OCI-LY3 (cell line): ENCODE measurements around the gene HACD2.
"Not testable (repeated sequence)": the region's sequence is repeated elsewhere in the genome, so short reads cannot be mapped to it uniquely, and the experiment has no call there.

Experiments used
- H2AFZ ChIP-seq: fragments of 200-600, 300-600 bp; shearing (Covaris generic); 2 replicates; pipeline ENCODE4 v1.6.0; 2014; ENCODE audit warnings: antibody characterized with exemption, low read depth, low read length
- H3K27ac ChIP-seq: fragments of 200-600, 300-600 bp; sonication (generic); 2 replicates; pipeline ENCODE4 v1.5.1; 2014; ENCODE audit warnings: mild to moderate bottlenecking, low read length, moderate library complexity, mixed read lengths
- H3K27me3 ChIP-seq: fragments of 200-600, 300-600 bp; sonication (generic); 2 replicates; pipeline ENCODE4 v1.6.1; 2014; ENCODE audit warnings: low read depth, low read length, mixed read lengths
- H3K36me3 ChIP-seq: fragments of 200-600, 300-600 bp; sonication (generic); replicated peaks from 2 replicates; pipeline ENCODE3; 2014; ENCODE audit warnings: low read depth, low read length, mixed read lengths
- H3K4me1 ChIP-seq: fragments of 300-600, 200-600 bp; sonication (generic); 2 replicates; pipeline ENCODE4 v1.6.1; 2014; ENCODE audit warnings: low read length, mixed read lengths
- H3K4me2 ChIP-seq: fragments of 200-600, 300-600 bp; sonication (generic); 2 replicates; pipeline ENCODE4 v1.6.1; 2014; ENCODE audit warnings: low read length, mixed read lengths
- H3K4me3 ChIP-seq: fragments of 300-600, 200-600 bp; sonication (generic); 2 replicates; pipeline ENCODE4 v1.5.1; 2014; ENCODE audit warnings: antibody characterized with exemption, mild to moderate bottlenecking, low read length, moderate library complexity
- H3K79me2 ChIP-seq: fragments of 300-600, 200-600 bp; shearing (Covaris generic); 2 replicates; pipeline ENCODE4 v1.6.1; 2014; ENCODE audit warnings: mild to moderate bottlenecking, low read length, mixed read lengths
- H3K9ac ChIP-seq: fragments of 300-600, 200-600 bp; shearing (Covaris generic); 2 replicates; pipeline ENCODE4 v1.6.0; 2014; ENCODE audit warnings: mild to moderate bottlenecking, low read length, moderate library complexity
- H3K9me3 ChIP-seq: fragments of 200-600, 300-600 bp; shearing (Covaris generic); 2 replicates; pipeline ENCODE4 v1.6.1; 2014; ENCODE audit warnings: low read length, mixed read lengths; ENCODE audit not compliant: insufficient read depth
- H4K20me1 ChIP-seq: fragments of 200-600, 300-600 bp; sonication (generic); 2 replicates; pipeline ENCODE4 v1.6.1; 2016; ENCODE audit warnings: low read length, mixed read lengths; ENCODE audit not compliant: insufficient read depth
- EZH2phosphoT487 ChIP-seq: fragments of 200-600 bp; shearing (Covaris generic); IDR thresholded peaks from 2 replicates; pipeline ENCODE4 v1.6.1; 2018; ENCODE audit warnings: antibody characterized with exemption, mixed run types, low read depth
- TF ChIP-seq, protein P1 (sequence below): fragments of 200-600, 300-600 bp; sonication (generic); IDR thresholded peaks from 2 replicates; pipeline ENCODE4 v1.5.1; 2014; ENCODE audit warnings: antibody characterized with exemption, low read length, low read depth

HACD2 gene

DNA sequence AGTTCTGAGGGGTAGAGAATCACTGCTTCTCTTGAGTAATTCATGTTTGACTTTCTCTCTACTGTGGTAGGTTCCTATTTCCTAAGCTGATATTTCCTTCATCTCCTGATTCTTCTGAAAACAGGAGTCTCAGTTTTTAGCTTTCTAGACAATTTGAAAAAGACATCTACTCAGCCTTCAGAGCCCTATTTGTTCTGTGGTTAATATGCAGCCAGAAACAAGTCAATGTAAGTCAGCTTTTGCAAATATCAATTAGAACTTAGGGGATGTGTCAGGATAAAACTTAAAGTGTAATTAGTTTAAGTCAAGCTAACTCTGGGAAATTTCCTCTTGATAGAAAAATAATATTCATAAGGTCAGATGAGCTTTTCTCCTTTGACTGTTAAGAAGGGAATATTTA is 21.7 kb upstream of the HACD2 start:
- Histone ChIP-seq H3K27ac (no peak overlapping the region), H3K4me3 (no peak overlapping the region), H3K9ac (no peak overlapping the region), H3K4me2 (no peak overlapping the region), H3K27me3 (no peaks in the 10 kb centered on the region), H3K4me1 (peaks cover 20% of the 10 kb centered on the region), H3K79me2 (no peaks in the 10 kb centered on the region), H3K36me3 (peaks cover 5% of the 10 kb centered on the region), H2AFZ (no peak overlapping the region), H3K9me3 (no peaks in the 10 kb centered on the region), H4K20me1 (no peaks in the 10 kb centered on the region)
- TF ChIP-seq, protein P1, sequence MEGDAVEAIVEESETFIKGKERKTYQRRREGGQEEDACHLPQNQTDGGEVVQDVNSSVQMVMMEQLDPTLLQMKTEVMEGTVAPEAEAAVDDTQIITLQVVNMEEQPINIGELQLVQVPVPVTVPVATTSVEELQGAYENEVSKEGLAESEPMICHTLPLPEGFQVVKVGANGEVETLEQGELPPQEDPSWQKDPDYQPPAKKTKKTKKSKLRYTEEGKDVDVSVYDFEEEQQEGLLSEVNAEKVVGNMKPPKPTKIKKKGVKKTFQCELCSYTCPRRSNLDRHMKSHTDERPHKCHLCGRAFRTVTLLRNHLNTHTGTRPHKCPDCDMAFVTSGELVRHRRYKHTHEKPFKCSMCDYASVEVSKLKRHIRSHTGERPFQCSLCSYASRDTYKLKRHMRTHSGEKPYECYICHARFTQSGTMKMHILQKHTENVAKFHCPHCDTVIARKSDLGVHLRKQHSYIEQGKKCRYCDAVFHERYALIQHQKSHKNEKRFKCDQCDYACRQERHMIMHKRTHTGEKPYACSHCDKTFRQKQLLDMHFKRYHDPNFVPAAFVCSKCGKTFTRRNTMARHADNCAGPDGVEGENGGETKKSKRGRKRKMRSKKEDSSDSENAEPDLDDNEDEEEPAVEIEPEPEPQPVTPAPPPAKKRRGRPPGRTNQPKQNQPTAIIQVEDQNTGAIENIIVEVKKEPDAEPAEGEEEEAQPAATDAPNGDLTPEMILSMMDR: no peak
- no peak for TF ChIP-seq EZH2phosphoT487

DNA sequence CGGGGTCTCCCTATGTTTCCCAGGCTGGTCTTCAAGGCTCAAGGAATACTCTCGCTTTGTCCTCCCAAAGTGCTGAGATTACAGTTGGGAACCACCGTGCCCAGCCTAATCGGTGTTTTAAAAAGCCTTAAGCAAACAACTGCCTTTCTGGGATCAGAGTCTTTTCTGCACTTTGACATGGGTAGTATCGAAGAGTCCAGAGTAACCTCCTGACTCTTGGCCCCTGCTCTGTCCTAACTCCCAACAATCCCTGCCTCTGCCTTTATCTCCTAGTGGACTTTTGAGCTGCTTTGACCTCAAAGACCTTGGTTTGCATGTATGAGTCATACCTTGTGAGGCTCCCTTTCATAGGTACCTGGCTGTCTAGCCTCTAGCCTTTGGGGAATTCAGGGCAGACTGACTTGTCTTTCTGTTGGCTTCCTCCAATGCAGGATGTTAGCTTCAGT is 21.0 kb upstream of the HACD2 start:
- Histone ChIP-seq H3K4me1 (peaks cover 20% of the 10 kb centered on the region), H3K79me2 (no peaks in the 10 kb centered on the region), H3K27me3 (no peaks in the 10 kb centered on the region), H3K4me3 (no peak overlapping the region), H3K36me3 (peaks cover 2% of the 10 kb centered on the region), H3K27ac (no peak overlapping the region), H3K9me3 (no peaks in the 10 kb centered on the region), H3K9ac (no peak overlapping the region), H4K20me1 (no peaks in the 10 kb centered on the region), H3K4me2 (no peak overlapping the region), H2AFZ (no peak overlapping the region)
- no peak for TF ChIP-seq EZH2phosphoT487
- TF ChIP-seq, protein P1: no peak

DNA sequence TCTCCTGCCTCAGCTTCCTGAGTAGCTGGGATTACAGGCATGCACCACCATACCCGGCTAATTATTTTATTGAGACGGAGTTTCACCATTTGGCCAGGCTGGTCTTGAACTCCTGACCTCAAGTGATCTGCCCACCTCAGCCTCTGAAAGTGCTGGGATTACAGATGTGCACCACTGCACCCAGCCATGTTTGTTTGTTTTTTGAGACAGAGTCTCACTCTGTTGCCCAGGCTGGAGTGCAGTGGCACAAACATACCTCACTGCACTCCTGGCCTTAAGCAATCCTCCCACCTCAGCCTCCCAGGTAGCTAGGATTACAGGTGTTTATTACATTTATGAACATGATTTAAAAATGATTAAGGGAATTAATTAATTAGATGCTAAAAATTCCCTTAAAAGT is 18.3 kb upstream of the HACD2 start:
- not testable (repeated sequence) for H3K4me3 ChIP-seq, H3K36me3 ChIP-seq, H3K4me2 ChIP-seq, H2AFZ ChIP-seq, H3K79me2 ChIP-seq, H3K9ac ChIP-seq, H3K9me3 ChIP-seq, H3K27ac ChIP-seq, H4K20me1 ChIP-seq, H3K27me3 ChIP-seq
- peaks cover 13% of the 10 kb centered on the region for H3K4me1 ChIP-seq

DNA sequence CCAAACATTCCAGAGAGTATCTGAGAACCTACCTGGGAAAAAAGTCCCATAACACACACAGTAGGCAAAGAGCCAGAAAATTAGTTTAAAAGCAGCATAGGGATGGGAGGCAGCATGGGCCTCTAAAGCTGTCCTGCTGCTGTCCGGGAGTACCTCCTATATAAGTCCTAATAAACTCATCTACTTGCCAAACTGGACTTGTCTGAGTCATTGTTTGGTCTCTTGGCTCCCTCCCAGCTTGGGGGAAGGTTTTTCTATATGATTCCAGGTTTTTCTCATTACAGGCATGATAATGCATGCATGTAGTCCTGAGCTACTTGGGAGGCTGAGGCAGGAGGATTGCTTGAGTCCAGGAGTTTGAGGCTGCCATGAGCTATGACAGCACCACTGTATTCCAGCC is 17.5 kb upstream of the HACD2 start:
- H3K27ac ChIP-seq: no peak overlapping the region
- H3K27me3 ChIP-seq: no peaks in the 10 kb centered on the region
- TF ChIP-seq, protein P1: no peak
- TF ChIP-seq EZH2phosphoT487: no peak
- H3K36me3 ChIP-seq: no peaks in the 10 kb centered on the region
- H3K4me1 ChIP-seq: peaks cover 13% of the 10 kb centered on the region
- no peaks in the 10 kb centered on the region for H3K9me3 ChIP-seq
- no peak overlapping the region for H3K4me3 ChIP-seq
- no peak overlapping the region for H2AFZ ChIP-seq
- no peaks in the 10 kb centered on the region for H3K79me2 ChIP-seq
- H3K4me2 ChIP-seq: no peak overlapping the region
- no peaks in the 10 kb centered on the region for H4K20me1 ChIP-seq
- H3K9ac ChIP-seq: no peak overlapping the region

DNA sequence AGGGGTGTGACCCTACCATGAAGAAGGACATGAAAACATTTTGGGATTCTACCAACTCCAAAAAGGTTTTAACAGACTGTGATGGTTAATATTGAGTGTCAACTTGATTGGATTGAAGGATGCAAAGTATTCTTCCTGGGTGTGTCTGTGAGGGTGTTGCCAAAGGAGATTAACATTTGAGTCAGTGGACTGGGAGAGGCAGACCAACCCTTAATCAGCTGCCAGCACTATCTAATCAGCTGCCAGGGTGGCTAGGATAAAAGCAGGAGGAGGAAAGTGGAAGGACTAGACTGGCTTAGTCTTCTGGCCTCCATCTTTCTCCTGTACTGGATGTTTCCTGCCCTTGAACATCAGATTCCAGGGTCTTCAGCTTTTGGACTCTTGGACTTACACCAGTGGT is 16.0 kb upstream of the HACD2 start:
- H3K4me2 ChIP-seq, H2AFZ ChIP-seq, H3K27me3 ChIP-seq: not testable (repeated sequence)

More for the DNA sequence above, 16.0 kb upstream of the HACD2 start:
- H3K9ac ChIP-seq, H3K79me2 ChIP-seq, H3K4me3 ChIP-seq, H4K20me1 ChIP-seq, H3K9me3 ChIP-seq, H3K36me3 ChIP-seq, H3K4me1 ChIP-seq, H3K27ac ChIP-seq: not testable (repeated sequence)
